Naive thymus-derived CD4-positive, alpha-beta T cell (primary cell): ENCODE results near the gene CAMK4. TPM values are rescaled to one million over a fixed set of nuclear protein-coding genes. Genes with fewer than 3 reads are reported as not detected.

Source experiments
- ATAC-seq: fragments of 150-1000 bp; cut with Tn5 transposase; 2 replicates; pipeline ENCODE4 v1.10.0; 2021; ENCODE audit warnings: mild to moderate bottlenecking, moderate library complexity
- CTCF ChIA-PET: fragments of 350-600 bp; sonication (Branson Sonifier 250); formaldehyde crosslinking; loops from one replicate; lab custom pipeline; 2021; ENCODE audit warnings: antibody characterized with exemption; lab: Charles Lee
- POLR2A ChIA-PET: fragments of 350-600 bp; sonication (Branson Sonifier 250); formaldehyde crosslinking; loops from one replicate; lab custom pipeline; 2021; ENCODE audit warnings: antibody characterized with exemption, inconsistent platforms; lab: Charles Lee
- DNase-seq, 9 donors: peaks; one replicate each; pipeline versions ENCODE4 v3.0.0 to v3.0.0-alpha.2; 2020 to 2022; ENCODE audit warnings: mixed read lengths in 1 of 9
- H3K27ac ChIP-seq: one replicate; pipeline ENCODE4 v1.7.0; 2013; ENCODE audit warnings: mild to moderate bottlenecking, low read depth, low read length, moderate library complexity
- H3K27me3 ChIP-seq, 2 donors: one replicate each; pipeline ENCODE4 v1.7.0; 2013; ENCODE audit warnings: low read length in 2 of 2, mild to moderate bottlenecking in 2 of 2, moderate library complexity in 2 of 2; ENCODE audit not compliant: control insufficient read depth in 2 of 2, insufficient read depth in 2 of 2
- H3K36me3 ChIP-seq, 3 experiments: 1 replicate in 2 of 3; 2 replicates in 1 of 3; pipeline ENCODE4 v1.7.0; 2013; ENCODE audit warnings: low read length in 3 of 3, mild to moderate bottlenecking in 3 of 3, moderate library complexity in 1 of 3; ENCODE audit not compliant: insufficient read depth in 3 of 3, control insufficient read depth in 2 of 3
- H3K4me1 ChIP-seq, 2 donors: one replicate each; pipeline ENCODE4 v1.7.0; 2013; ENCODE audit warnings: low read length in 2 of 2, mild to moderate bottlenecking in 2 of 2, moderate library complexity in 1 of 2; ENCODE audit not compliant: control insufficient read depth in 2 of 2, insufficient read depth in 2 of 2
- H3K4me3 ChIP-seq: 2 replicates; pipeline ENCODE4 v1.7.0; 2013; ENCODE audit warnings: mild to moderate bottlenecking, low read length
- H3K9me3 ChIP-seq, 3 experiments: 1 replicate in 2 of 3; 2 replicates in 1 of 3; pipeline ENCODE4 v1.7.0; 2013; ENCODE audit warnings: low read length in 3 of 3; ENCODE audit not compliant: control insufficient read depth in 2 of 3
- H3K27ac Mint-ChIP-seq, 9 donors: one replicate each; pipeline ENCODE4 v1.8.0; 2020 to 2022; ENCODE audit warnings: mixed read lengths in 9 of 9, mild to moderate bottlenecking in 8 of 9, moderate library complexity in 5 of 9, inconsistent platforms in 2 of 9
- H3K27me3 Mint-ChIP-seq, 5 donors: one replicate each; pipeline ENCODE4 v1.8.0; 2021 to 2022; ENCODE audit warnings: mixed read lengths in 5 of 5, mild to moderate bottlenecking in 1 of 5
- H3K36me3 Mint-ChIP-seq, 5 donors: one replicate each; pipeline ENCODE4 v1.8.0; 2020 to 2022; ENCODE audit warnings: mixed read lengths in 5 of 5, mild to moderate bottlenecking in 3 of 5, inconsistent platforms in 1 of 5
- H3K4me1 Mint-ChIP-seq, 7 donors: one replicate each; pipeline ENCODE4 v1.8.0; 2020 to 2022; ENCODE audit warnings: mixed read lengths in 7 of 7, mild to moderate bottlenecking in 3 of 7, inconsistent platforms in 1 of 7
- H3K4me3 Mint-ChIP-seq, 10 donors: one replicate each; pipeline ENCODE4 v1.8.0; 2020 to 2022; ENCODE audit warnings: mild to moderate bottlenecking in 10 of 10, mixed read lengths in 10 of 10, moderate library complexity in 6 of 10, inconsistent platforms in 2 of 10
- H3K9me3 Mint-ChIP-seq, 11 donors: one replicate each; pipeline ENCODE4 v1.8.0; 2020 to 2022; ENCODE audit warnings: mixed read lengths in 11 of 11, mild to moderate bottlenecking in 4 of 11, inconsistent platforms in 1 of 11, moderate library complexity in 1 of 11
- intact Hi-C, 2 donors: fragments of 100-400 bp; cut with micrococcal nuclease; formaldehyde crosslinking; loops; one replicate each; pipeline ENCODE4 v1.15.1; 2023
- polyA plus RNA-seq, 2 donors: library from polyadenylated mRNA; unstranded; fragments of 300-500 nt; fragmentation: Illumina TruSeq; gene quantifications; one replicate each; pipeline ENCODE4 v1.2.3, GENCODE V29; 2021
- total RNA-seq, 6 experiments: library from RNA in 5 of 6; stranded (reverse) in 5 of 6; gene quantifications; 1 replicate in 5 of 6; 2 replicates in 1 of 6; pipeline ENCODE4 v1.2.3 and lab custom pipeline; 2021 to 2026

CAMK4 gene
- total and polyA plus RNA-seq, 7 experiments from 2014 or later = 118 to 366 (median 200) TPM

GRCh38 chr5:111425205-111425604, 201.0 kb downstream of the CAMK4 start:
- Mint-ChIP-seq H3K4me3 (no peak overlapping the region), H3K36me3 (peaks cover 11 to 75% (median 60%) of the 10 kb centered on the region in 5 donors), H3K9me3 (peaks cover 0 to 15% (median 6%) of the 10 kb centered on the region in 11 donors), H3K27ac (peak overlapping the region in 1 of 9 donors; percentile 32), H3K27me3 (no peaks in the 10 kb centered on the region), H3K4me1 (peaks cover 11 to 79% (median 65%) of the 10 kb centered on the region in 7 donors)
- Histone ChIP-seq H3K36me3 (peaks cover 0 to 16% (median 0%) of the 10 kb centered on the region in 3 experiments), H3K27ac (no peak overlapping the region), H3K27me3 (no peaks in the 10 kb centered on the region), H3K9me3 (no peaks in the 10 kb centered on the region), H3K4me3 (no peak overlapping the region), H3K4me1 (no peaks in the 10 kb centered on the region)
- CTCF ChIA-PET = no interaction called here
- intact Hi-C loops = no loop called here
- no peak for ATAC-seq
- DNase-seq = no peak
- POLR2A ChIA-PET = no interaction called here

GRCh38 chr5:111427762-111428161, 203.6 kb downstream of the CAMK4 start:
- Mint-ChIP-seq H3K27ac (peak overlapping the region in 5 of 9 donors; percentile 34 to 71 (median 43)), H3K9me3 (peaks cover 0 to 26% (median 5%) of the 10 kb centered on the region in 11 donors), H3K27me3 (no peaks in the 10 kb centered on the region), H3K36me3 (peaks cover 15 to 72% (median 55%) of the 10 kb centered on the region in 5 donors), H3K4me1 (peaks cover 22 to 80% (median 65%) of the 10 kb centered on the region in 7 donors), H3K4me3 (peak overlapping the region in 2 of 10 donors; percentile 13 to 56)
- H3K27me3 ChIP-seq = no peaks in the 10 kb centered on the region
- no peak overlapping the region for H3K4me3 ChIP-seq
- peaks cover 0 to 6% of the 10 kb centered on the region in 2 donors for H3K4me1 ChIP-seq
- ChIA-PET POLR2A (no interaction called here), CTCF (no interaction called here)
- H3K36me3 ChIP-seq = peaks cover 0 to 16% (median 0%) of the 10 kb centered on the region in 3 experiments
- intact Hi-C loops = no loop called here
- no peak for ATAC-seq
- no peak for DNase-seq
- no peaks in the 10 kb centered on the region for H3K9me3 ChIP-seq
- H3K27ac ChIP-seq = no peak overlapping the region

- H3K4me3 ChIP-seq = no peak overlapping the region
- peaks cover 0 to 3% (median 0%) of the 10 kb centered on the region in 3 experiments for H3K36me3 ChIP-seq
- peaks cover 5 to 55% (median 37%) of the 10 kb centered on the region in 5 donors for H3K36me3 Mint-ChIP-seq
- ChIA-PET CTCF (interaction anchor here (0.6 kb wide), 1 partner anchor 68 kb away, joined by 3 read pairs; no protein-coding TSS in a partner anchor), POLR2A (no interaction called here)
- DNase-seq = no peak
- no peak overlapping the region for H3K4me3 Mint-ChIP-seq
- H3K4me1 Mint-ChIP-seq = peaks cover 17 to 68% (median 57%) of the 10 kb centered on the region in 7 donors
- peak overlapping the region in 4 of 9 donors; percentile 6 to 40 (median 22) for H3K27ac Mint-ChIP-seq
- H3K27me3 ChIP-seq = no peaks in the 10 kb centered on the region
- H3K9me3 Mint-ChIP-seq = peaks cover 0 to 20% (median 2%) of the 10 kb centered on the region in 11 donors
- H3K27me3 Mint-ChIP-seq = no peaks in the 10 kb centered on the region
- intact Hi-C loops = no loop called here
- H3K4me1 ChIP-seq = peaks cover 0 to 6% of the 10 kb centered on the region in 2 donors
- no peak for ATAC-seq
- no peak overlapping the region for H3K27ac ChIP-seq
- H3K9me3 ChIP-seq = no peaks in the 10 kb centered on the region
Observed at GRCh38 chr5:111432883-111433536, 208.8 kb downstream of the CAMK4 start.

GRCh38 chr5:111434800-111435199, 210.6 kb downstream of the CAMK4 start:
- POLR2A ChIA-PET = no interaction called here
- no peak for DNase-seq

GRCh38 chr5:111439473-111440075, 215.4 kb downstream of the CAMK4 start:
- peaks cover 0 to 3% (median 0%) of the 10 kb centered on the region in 11 donors for H3K9me3 Mint-ChIP-seq
- peaks cover 0 to 44% (median 36%) of the 10 kb centered on the region in 7 donors for H3K4me1 Mint-ChIP-seq
- H3K27ac Mint-ChIP-seq = peak overlapping the region in 8 of 9 donors; percentile 13 to 80 (median 62)
- no peak overlapping the region for H3K4me3 Mint-ChIP-seq
- Histone ChIP-seq H3K4me1 (no peaks in the 10 kb centered on the region), H3K27ac (no peak overlapping the region), H3K27me3 (no peaks in the 10 kb centered on the region), H3K4me3 (no peak overlapping the region), H3K36me3 (peaks cover 0 to 19% (median 0%) of the 10 kb centered on the region in 3 experiments), H3K9me3 (no peaks in the 10 kb centered on the region)
- intact Hi-C loops = no loop called here
- DNase-seq (no peak), ATAC-seq (no peak)
- peaks cover 7 to 41% (median 31%) of the 10 kb centered on the region in 5 donors for H3K36me3 Mint-ChIP-seq
- no peaks in the 10 kb centered on the region for H3K27me3 Mint-ChIP-seq
- ChIA-PET POLR2A (no interaction called here), CTCF (no interaction called here)

More at GRCh38 chr5:111434800-111435199, 210.6 kb downstream of the CAMK4 start:
- Histone ChIP-seq H3K36me3 (peaks cover 0 to 12% (median 0%) of the 10 kb centered on the region in 3 experiments), H3K27ac (no peak overlapping the region), H3K9me3 (no peaks in the 10 kb centered on the region), H3K4me1 (peaks cover 0 to 6% of the 10 kb centered on the region in 2 donors), H3K4me3 (no peak overlapping the region), H3K27me3 (no peaks in the 10 kb centered on the region)
- peak overlapping the region in 6 of 9 donors; percentile 1 to 54 (median 28) for H3K27ac Mint-ChIP-seq
- no peak overlapping the region for H3K4me3 Mint-ChIP-seq
- H3K9me3 Mint-ChIP-seq = peaks cover 0 to 20% (median 1%) of the 10 kb centered on the region in 11 donors
- CTCF ChIA-PET = interaction anchor here (0.6 kb wide), 1 partner anchor 13 kb away, joined by 3 read pairs; no protein-coding TSS in a partner anchor
- H3K36me3 Mint-ChIP-seq = peaks cover 8 to 50% (median 36%) of the 10 kb centered on the region in 5 donors
- H3K4me1 Mint-ChIP-seq = peaks cover 17 to 56% (median 51%) of the 10 kb centered on the region in 7 donors
- ATAC-seq = no peak
- intact Hi-C loops = no loop called here
- no peaks in the 10 kb centered on the region for H3K27me3 Mint-ChIP-seq

- DNase-seq (no peak), ATAC-seq (no peak)
- Mint-ChIP-seq H3K36me3 (peaks cover 6 to 66% (median 38%) of the 10 kb centered on the region in 5 donors), H3K27ac (peak overlapping the region in 2 of 9 donors; percentile 66 to 68), H3K27me3 (no peaks in the 10 kb centered on the region), H3K9me3 (peaks cover 0 to 3% (median 0%) of the 10 kb centered on the region in 11 donors), H3K4me3 (peak overlapping the region in 1 of 10 donors; percentile 6), H3K4me1 (peaks cover 4 to 58% (median 48%) of the 10 kb centered on the region in 7 donors)
- intact Hi-C loops = loop anchor here in 1 of 2 donors (2.0 kb wide), 1 partner anchor 14 kb away; no protein-coding TSS in a partner anchor
- H3K9me3 ChIP-seq = no peaks in the 10 kb centered on the region
- POLR2A ChIA-PET = interaction anchor here (1.2 kb wide), 1 partner anchor 9 kb away, joined by 3 read pairs; no protein-coding TSS in a partner anchor
- H3K4me1 ChIP-seq = peaks cover 0 to 4% of the 10 kb centered on the region in 2 donors
- H3K27ac ChIP-seq = no peak overlapping the region
- CTCF ChIA-PET = no interaction called here
- no peaks in the 10 kb centered on the region for H3K27me3 ChIP-seq
- no peak overlapping the region for H3K4me3 ChIP-seq
- H3K36me3 ChIP-seq = peaks cover 0 to 48% (median 5%) of the 10 kb centered on the region in 3 experiments
Observed at GRCh38 chr5:111447099-111447498, 222.9 kb downstream of the CAMK4 start.
